GM12873 (cell line): Measurements from ENCODE around the gene KIF1B.

ENCODE experiments used
- CTCF ChIP-seq: IDR thresholded peaks from 2 replicates; pipeline ENCODE4 v1.5.1; 2012; ENCODE audit warnings: low read depth, mild to moderate bottlenecking, moderate library complexity, low read length, control low read depth; ENCODE audit not compliant: insufficient read depth; ENCODE audit errors: missing control alignments

Gene KIF1B

GRCh38 chr1:10211805-10212410, 1.5 kb downstream of the KIF1B start:
- TF ChIP-seq CTCF, result no peak

- TF ChIP-seq CTCF, result no peak
Measured at GRCh38 chr1:10212476-10212875, 2.1 kb downstream of the KIF1B start.

- TF ChIP-seq CTCF, result no peak
Measured at GRCh38 chr1:10213186-10213705, 2.9 kb downstream of the KIF1B start.

GRCh38 chr1:10216090-10216749, 5.8 kb downstream of the KIF1B start:
- no peak for TF ChIP-seq CTCF

GRCh38 chr1:10217748-10218441, 7.5 kb downstream of the KIF1B start:
- no peak for TF ChIP-seq CTCF

GRCh38 chr1:10220200-10220599, 9.8 kb downstream of the KIF1B start:
- no peak for TF ChIP-seq CTCF

GRCh38 chr1:10225573-10225972, 15.2 kb downstream of the KIF1B start:
- TF ChIP-seq CTCF, result no peak
